Vagina (tissue), 2 donors: Measurements from ENCODE around the gene TSC22D1.

Experiments
- POLR2A ChIP-seq, 2 donors: fragments of 450-650 bp; IDR thresholded peaks; one replicate each; pipeline ENCODE4 v1.6.1; 2017; ENCODE audit warnings: antibody characterized with exemption in 2 of 2, mild to moderate bottlenecking in 2 of 2, moderate library complexity in 2 of 2
- TF ChIP-seq, protein P1 (sequence below), 3 experiments: fragments of 450-650 bp in 2 of 3; fragments of 200-600 bp in 1 of 3; sonication (generic) in 1 of 3; IDR thresholded peaks; one replicate each; pipeline ENCODE4 v1.5.1; 2017 to 2019; ENCODE audit warnings: antibody characterized with exemption in 3 of 3, mild to moderate bottlenecking in 2 of 3, moderate library complexity in 2 of 3

DNA sequence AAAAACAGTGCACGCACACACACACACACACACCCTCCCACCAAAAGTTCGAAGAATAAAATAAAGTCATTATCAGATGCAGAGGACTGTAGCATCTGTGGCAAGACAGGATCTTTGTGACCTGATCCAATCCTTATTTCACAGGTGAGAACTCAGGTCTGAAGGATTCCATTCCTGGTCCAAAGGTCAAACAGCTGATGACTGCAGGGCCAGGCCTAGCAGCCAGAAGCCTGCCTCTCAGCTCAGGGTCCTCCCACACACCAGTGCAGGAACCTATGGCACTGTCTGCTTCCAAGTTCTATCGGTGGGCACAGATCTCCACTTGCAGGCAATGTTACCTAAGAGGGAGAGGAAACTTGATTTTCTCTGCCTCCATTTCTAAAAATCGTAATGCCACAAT lies 145.0 kb downstream of the TSC22D1 start:
- TF ChIP-seq, protein P1, sequence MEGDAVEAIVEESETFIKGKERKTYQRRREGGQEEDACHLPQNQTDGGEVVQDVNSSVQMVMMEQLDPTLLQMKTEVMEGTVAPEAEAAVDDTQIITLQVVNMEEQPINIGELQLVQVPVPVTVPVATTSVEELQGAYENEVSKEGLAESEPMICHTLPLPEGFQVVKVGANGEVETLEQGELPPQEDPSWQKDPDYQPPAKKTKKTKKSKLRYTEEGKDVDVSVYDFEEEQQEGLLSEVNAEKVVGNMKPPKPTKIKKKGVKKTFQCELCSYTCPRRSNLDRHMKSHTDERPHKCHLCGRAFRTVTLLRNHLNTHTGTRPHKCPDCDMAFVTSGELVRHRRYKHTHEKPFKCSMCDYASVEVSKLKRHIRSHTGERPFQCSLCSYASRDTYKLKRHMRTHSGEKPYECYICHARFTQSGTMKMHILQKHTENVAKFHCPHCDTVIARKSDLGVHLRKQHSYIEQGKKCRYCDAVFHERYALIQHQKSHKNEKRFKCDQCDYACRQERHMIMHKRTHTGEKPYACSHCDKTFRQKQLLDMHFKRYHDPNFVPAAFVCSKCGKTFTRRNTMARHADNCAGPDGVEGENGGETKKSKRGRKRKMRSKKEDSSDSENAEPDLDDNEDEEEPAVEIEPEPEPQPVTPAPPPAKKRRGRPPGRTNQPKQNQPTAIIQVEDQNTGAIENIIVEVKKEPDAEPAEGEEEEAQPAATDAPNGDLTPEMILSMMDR (IDR thresholded peaks at IDR 0.05), result no peak
- TF ChIP-seq POLR2A (IDR thresholded peaks at IDR 0.05), result no peak
